ENCODE measurements around the gene GPR42. TPM values are rescaled to one million over a fixed set of nuclear protein-coding genes. Genes with fewer than 3 reads are reported as not detected.
"Not testable (repeated sequence)": the region's sequence is repeated elsewhere in the genome, so short reads cannot be mapped to it uniquely, and the experiment has no call there.

Gene GPR42
- total and polyA plus RNA-seq, 7 donors = not detected

GRCh38 chr19:35365303-35365702, 5.6 kb upstream of the GPR42 start:
- 90 to 91% methylated on average over 4 of the region's 4 CpGs; no CpG with 5 or more reads in 1 of the 3 donors for WGBS, 3 donors
- H3K4me3 ChIP-seq = no peak overlapping the region
- no peak for ATAC-seq

GRCh38 chr19:35368378-35368777, 2.5 kb upstream of the GPR42 start:
- Histone ChIP-seq H3K27ac (no peak overlapping the region), H3K27me3 (ENCODE audit: insufficient read depth in 3 of 3, low read length in 2 of 3) (no peaks in the 10 kb centered on the region), H3K36me3 (ENCODE audit: insufficient read depth in 1 of 2, low read depth in 1 of 2) (no peaks in the 10 kb centered on the region), H3K4me3 (no peak overlapping the region), H3K9me3 (no peaks in the 10 kb centered on the region), H3K4me1 (no peaks in the 10 kb centered on the region)
- ATAC-seq (no peak), DNase-seq (no peak)
- WGBS, 3 donors = 44 to 48% methylated on average over 1 of the region's 1 CpG; no CpG with 5 or more reads in 1 of the 3 donors
- TF ChIP-seq CTCF (IDR thresholded peaks at IDR 0.05) = no peak
- intact Hi-C loops (cut with DNase I) = no loop called here

More at GRCh38 chr19:35365303-35365702, 5.6 kb upstream of the GPR42 start:
- Histone ChIP-seq H3K4me1 (no peaks in the 10 kb centered on the region), H3K36me3 (ENCODE audit: insufficient read depth in 1 of 2, low read depth in 1 of 2) (no peaks in the 10 kb centered on the region), H3K27ac (no peak overlapping the region), H3K9me3 (no peaks in the 10 kb centered on the region), H3K27me3 (ENCODE audit: insufficient read depth in 3 of 3, low read length in 2 of 3) (peaks cover 0 to 1% (median 0%) of the 10 kb centered on the region in 3 donors)
- intact Hi-C loops (cut with DNase I) = no loop called here
- no peak for TF ChIP-seq CTCF (IDR thresholded peaks at IDR 0.05)
- DNase-seq = no peak

- no peaks in the 10 kb centered on the region for H3K27me3 ChIP-seq (ENCODE audit: insufficient read depth in 3 of 3, low read length in 2 of 3)
- H3K36me3 ChIP-seq (ENCODE audit: insufficient read depth in 1 of 2, low read depth in 1 of 2) = no peaks in the 10 kb centered on the region
- intact Hi-C loops (cut with DNase I) = no loop called here
- no peaks in the 10 kb centered on the region for H3K4me1 ChIP-seq
- H3K27ac ChIP-seq = no peak overlapping the region
- no peak overlapping the region for H3K4me3 ChIP-seq
- TF ChIP-seq CTCF (IDR thresholded peaks at IDR 0.05) = no peak
- H3K9me3 ChIP-seq = no peaks in the 10 kb centered on the region
- no peak for DNase-seq
- no peak for ATAC-seq
Observed at GRCh38 chr19:35369522-35369921, 1.3 kb upstream of the GPR42 start.

GRCh38 chr19:35373492-35373891, 2.6 kb downstream of the GPR42 start:
- no peaks in the 10 kb centered on the region for H3K9me3 ChIP-seq
- ATAC-seq = no peak
- DNase-seq = no peak
- no peak overlapping the region for H3K4me3 ChIP-seq
- peaks cover 0 to 2% (median 0%) of the 10 kb centered on the region in 3 donors for H3K27me3 ChIP-seq (ENCODE audit: insufficient read depth in 3 of 3, low read length in 2 of 3)
- H3K36me3 ChIP-seq (ENCODE audit: insufficient read depth in 1 of 2, low read depth in 1 of 2) = no peaks in the 10 kb centered on the region
- WGBS, 3 donors = 77 to 86% (median 83%) methylated on average over 7 of the region's 7 CpGs
- H3K27ac ChIP-seq = no peak overlapping the region
- H3K4me1 ChIP-seq = no peaks in the 10 kb centered on the region
- no peak for TF ChIP-seq CTCF (IDR thresholded peaks at IDR 0.05)
- intact Hi-C loops (cut with DNase I) = no loop called here

- not testable (repeated sequence) for H3K27me3 ChIP-seq (ENCODE audit: insufficient read depth in 3 of 3, low read length in 2 of 3); H3K4me3 ChIP-seq; H3K36me3 ChIP-seq (ENCODE audit: insufficient read depth in 1 of 2, low read depth in 1 of 2); ATAC-seq; H3K27ac ChIP-seq; H3K4me1 ChIP-seq; H3K9me3 ChIP-seq; DNase-seq
- intact Hi-C loops (cut with DNase I) = loop anchor here in 1 of 2 donors (2.0 kb wide), 1 partner anchor 15 kb away; the partner anchor contains the start of gene FFAR3
Observed at GRCh38 chr19:35374031-35374430, 3.2 kb downstream of the GPR42 start.
